Effector memory CD4-positive, alpha-beta T cell (primary cell): ENCODE results near the gene IFNGR2.
"Not testable (repeated sequence)": the region's sequence is repeated elsewhere in the genome, so short reads cannot be mapped to it uniquely, and the experiment has no call there.

ENCODE experiments used
- DNase-seq, 3 donors: peaks; one replicate each; pipeline ENCODE4 v3.0.0-alpha.2; 2020
- H3K27ac ChIP-seq: 2 replicates; pipeline ENCODE4 v1.7.0; 2013; ENCODE audit warnings: mild to moderate bottlenecking, low read length, moderate library complexity; ENCODE audit not compliant: insufficient read depth, poor library complexity, severe bottlenecking
- H3K27me3 ChIP-seq: replicated peaks from 2 replicates; pipeline ENCODE4 v1.7.0; 2013; ENCODE audit warnings: mild to moderate bottlenecking, low read length; ENCODE audit not compliant: insufficient read depth, control insufficient read depth, poor library complexity, severe bottlenecking
- H3K36me3 ChIP-seq: 2 replicates; pipeline ENCODE4 v1.7.0; 2013; ENCODE audit warnings: mild to moderate bottlenecking, low read length, moderate library complexity; ENCODE audit not compliant: control insufficient read depth, insufficient read depth
- H3K4me1 ChIP-seq: 2 replicates; pipeline ENCODE4 v1.7.0; 2013; ENCODE audit warnings: low read length, mild to moderate bottlenecking; ENCODE audit not compliant: control insufficient read depth, insufficient read depth, poor library complexity, severe bottlenecking
- H3K4me3 ChIP-seq: 2 replicates; pipeline ENCODE4 v1.7.0; 2013; ENCODE audit warnings: low read length, low read depth, mild to moderate bottlenecking; ENCODE audit not compliant: insufficient read depth, poor library complexity, severe bottlenecking
- H3K9me3 ChIP-seq: 2 replicates; pipeline ENCODE4 v1.7.0; 2013; ENCODE audit warnings: mild to moderate bottlenecking, low read length, moderate library complexity; ENCODE audit not compliant: control insufficient read depth

Gene IFNGR2

DNA sequence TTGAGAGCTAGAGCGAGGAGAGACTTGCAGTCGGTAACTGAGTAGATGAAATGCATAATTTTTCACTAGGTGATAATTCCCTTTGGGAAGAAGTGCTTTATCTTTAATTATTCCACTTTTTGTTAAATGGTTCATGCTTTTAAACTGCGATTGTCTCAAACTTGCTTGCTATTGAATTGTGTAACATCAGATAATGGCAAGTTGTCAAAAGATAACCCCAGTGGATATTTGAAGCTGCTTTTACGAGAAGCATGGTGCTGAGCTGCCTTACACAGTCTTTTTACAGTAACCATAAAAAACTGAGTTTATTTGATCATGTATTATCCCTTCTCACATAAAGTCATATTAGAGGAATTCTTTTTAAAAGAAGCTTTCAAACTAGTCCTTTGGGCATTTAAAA is 46.4 kb downstream of the IFNGR2 start:
- Histone ChIP-seq H3K4me3 (no peak overlapping the region), H3K36me3 (no peaks in the 10 kb centered on the region), H3K27me3 (no peaks in the 10 kb centered on the region), H3K9me3 (no peaks in the 10 kb centered on the region), H3K27ac (no peak overlapping the region), H3K4me1 (no peaks in the 10 kb centered on the region)
- DNase-seq, result no peak

DNA sequence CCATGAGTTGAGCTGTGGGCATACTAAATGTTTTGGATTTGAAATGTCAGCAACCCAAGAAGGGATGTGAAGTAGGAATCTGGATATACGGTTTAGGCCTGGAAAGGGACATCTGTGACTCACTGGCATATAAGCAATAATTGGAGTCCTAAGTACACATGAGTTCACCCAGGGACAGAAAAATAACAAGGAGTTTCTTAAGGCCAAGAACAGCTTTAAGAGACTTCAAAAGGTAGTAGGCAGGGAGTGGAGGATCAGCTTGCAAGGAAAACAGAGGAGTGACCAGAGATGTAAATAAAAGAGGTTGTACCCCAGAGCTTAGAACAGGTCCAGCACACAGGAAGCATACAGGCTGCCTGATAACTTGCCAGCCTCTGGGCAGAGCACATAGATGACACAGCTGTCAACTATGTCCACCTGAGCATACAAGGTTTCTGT is 48.4 kb downstream of the IFNGR2 start:
- DNase-seq, result no peak
- Histone ChIP-seq H3K4me1 (no peaks in the 10 kb centered on the region), H3K27me3 (no peaks in the 10 kb centered on the region), H3K27ac (no peak overlapping the region), H3K36me3 (peaks cover 6% of the 10 kb centered on the region), H3K9me3 (no peaks in the 10 kb centered on the region), H3K4me3 (no peak overlapping the region)

DNA sequence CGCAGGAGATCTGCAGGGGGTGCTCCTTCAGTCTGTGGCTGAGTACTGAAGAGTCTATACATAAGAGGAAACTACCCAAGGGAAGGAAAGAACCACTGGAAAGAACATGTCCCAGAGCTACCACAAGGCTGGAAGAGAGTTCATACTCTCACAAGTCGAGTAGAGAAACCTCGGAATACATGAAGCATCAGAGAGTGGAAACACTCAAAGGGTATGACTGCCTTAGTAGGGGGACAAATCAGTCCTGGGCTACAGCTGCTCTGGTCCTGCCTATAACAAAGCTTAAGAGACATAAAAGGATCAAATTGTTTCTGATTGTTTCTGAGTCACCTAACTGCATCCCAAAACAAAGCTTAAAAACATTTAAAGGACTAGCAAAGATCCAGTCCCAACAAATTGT is 49.1 kb downstream of the IFNGR2 start:
- no peak overlapping the region for H3K4me3 ChIP-seq
- H3K27ac ChIP-seq, result no peak overlapping the region
- no peak for DNase-seq
- H3K36me3 ChIP-seq, result peaks cover 6% of the 10 kb centered on the region
- H3K4me1 ChIP-seq, result no peaks in the 10 kb centered on the region
- H3K27me3 ChIP-seq, result no peaks in the 10 kb centered on the region
- H3K9me3 ChIP-seq, result no peaks in the 10 kb centered on the region

DNA sequence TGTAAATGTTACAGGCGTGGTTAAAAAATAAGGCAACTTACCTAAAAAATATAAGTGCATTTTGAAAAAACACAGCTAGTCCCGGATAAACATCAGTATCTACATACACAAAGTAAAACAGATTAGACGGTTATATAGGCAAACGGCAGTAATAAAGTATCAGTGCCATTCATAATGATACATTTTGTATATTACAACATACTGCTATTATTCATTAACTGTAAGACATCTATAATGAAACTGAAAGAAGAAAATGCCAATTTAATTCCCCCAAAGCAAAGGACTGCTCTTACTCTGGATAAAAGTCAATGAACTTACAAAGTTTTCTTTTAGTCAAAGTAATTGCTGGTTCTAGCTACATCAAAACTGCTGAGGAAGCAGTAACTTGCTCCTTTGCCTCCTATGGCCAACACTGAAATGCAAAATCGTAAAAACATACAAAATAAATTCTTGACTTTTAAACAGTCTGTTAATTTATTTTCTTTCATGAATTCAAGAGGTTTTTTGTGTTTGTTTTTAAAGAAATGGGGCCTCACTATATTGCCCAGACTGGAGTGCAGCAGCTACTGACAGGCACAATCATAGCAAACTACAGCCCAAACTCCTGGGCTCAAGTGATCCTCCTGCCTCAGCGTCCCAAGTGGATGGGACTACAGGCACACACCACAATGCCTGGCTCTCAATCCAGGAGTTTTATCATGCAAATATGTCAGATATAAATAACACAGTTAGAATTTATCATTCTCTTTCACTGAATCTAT is 52.7 kb downstream of the IFNGR2 start:
- no peak overlapping the region for H3K27ac ChIP-seq
- DNase-seq, result no peak
- H3K4me3 ChIP-seq, result no peak overlapping the region
- H3K4me1 ChIP-seq, result no peaks in the 10 kb centered on the region
- peaks cover 25% of the 10 kb centered on the region for H3K36me3 ChIP-seq
- H3K27me3 ChIP-seq, result no peaks in the 10 kb centered on the region
- H3K9me3 ChIP-seq, result no peaks in the 10 kb centered on the region

DNA sequence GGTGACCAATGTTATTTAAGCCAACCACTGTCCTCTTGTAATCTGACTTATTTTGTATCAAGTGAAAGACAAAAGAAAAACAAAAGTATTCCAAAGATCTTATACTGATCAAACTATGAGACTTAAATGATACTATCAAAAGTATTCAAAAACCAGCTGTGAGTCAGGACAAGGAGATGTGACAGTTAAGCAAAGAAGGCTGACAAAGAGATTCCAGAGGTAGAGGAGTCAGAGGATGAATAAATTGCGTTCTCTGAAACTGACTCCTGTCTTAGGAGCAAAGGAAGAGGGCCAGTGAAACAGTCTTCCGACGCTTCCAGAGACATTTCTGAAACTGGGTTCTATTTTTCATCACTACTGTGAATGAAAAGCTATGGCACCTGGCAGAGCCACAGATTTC is 55.6 kb downstream of the IFNGR2 start:
- H3K27ac ChIP-seq, result no peak overlapping the region
- H3K27me3 ChIP-seq, result no peaks in the 10 kb centered on the region
- H3K36me3 ChIP-seq, result peaks cover 37% of the 10 kb centered on the region
- no peak for DNase-seq
- no peak overlapping the region for H3K4me3 ChIP-seq
- H3K9me3 ChIP-seq, result no peaks in the 10 kb centered on the region
- no peaks in the 10 kb centered on the region for H3K4me1 ChIP-seq

DNA sequence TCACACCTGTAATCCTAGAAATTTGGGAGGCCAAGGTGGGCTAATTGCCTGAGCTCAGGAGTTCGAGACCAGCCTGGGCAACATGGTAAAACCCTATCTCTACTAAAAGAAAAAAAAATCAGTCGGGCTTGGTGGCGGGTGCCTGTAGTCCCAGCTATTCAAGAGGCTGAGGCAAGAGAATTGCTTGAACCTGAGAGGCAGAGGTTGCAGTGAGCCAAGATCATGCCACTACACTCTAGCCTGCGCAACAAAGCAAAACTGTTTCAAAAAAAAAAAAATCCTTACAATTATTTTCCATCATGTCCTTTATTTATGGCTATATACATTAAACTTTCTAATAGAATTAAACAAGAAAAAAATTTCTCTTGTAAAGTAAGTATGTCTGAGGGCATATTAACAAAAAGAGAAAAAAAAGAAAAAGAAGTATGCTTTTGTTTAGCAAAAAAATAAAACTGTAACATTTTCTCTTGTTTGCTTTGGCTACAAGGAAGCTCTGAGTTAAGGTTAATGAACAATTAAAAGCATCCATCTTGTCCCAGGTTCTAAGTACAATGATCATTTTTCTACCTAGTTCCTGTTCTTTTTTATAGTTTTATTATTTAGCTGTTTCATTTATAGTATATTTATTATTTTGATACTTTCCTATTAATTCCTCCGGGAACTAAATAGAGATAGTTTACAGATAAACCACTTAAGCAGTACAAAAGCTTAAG is 58.5 kb downstream of the IFNGR2 start:
- DNase-seq, result no peak
- no peak overlapping the region for H3K27ac ChIP-seq
- no peaks in the 10 kb centered on the region for H3K27me3 ChIP-seq
- H3K9me3 ChIP-seq, result no peaks in the 10 kb centered on the region
- H3K36me3 ChIP-seq, result peaks cover 31% of the 10 kb centered on the region
- no peak overlapping the region for H3K4me3 ChIP-seq
- no peaks in the 10 kb centered on the region for H3K4me1 ChIP-seq

DNA sequence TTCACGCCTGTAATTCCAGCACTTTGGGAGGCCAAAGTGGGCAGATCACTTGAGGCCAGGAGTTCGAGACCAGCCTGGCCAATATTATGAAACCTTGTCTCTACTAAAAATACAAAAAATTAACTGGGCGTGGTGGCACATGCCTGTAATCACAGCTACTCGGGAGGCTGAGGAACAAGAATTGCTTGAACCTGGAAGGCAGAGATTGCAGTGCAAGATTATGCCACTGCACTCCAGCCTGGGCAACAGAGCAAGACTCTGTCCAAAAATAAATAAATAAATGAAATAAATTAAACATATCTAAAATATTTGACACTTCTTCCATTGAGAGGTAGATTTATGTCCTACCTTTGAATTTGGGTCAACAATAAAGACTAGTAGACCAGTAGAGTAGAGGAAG is 66.0 kb downstream of the IFNGR2 start:
- not testable (repeated sequence) for H3K4me3 ChIP-seq, DNase-seq, H3K4me1 ChIP-seq, H3K36me3 ChIP-seq, H3K27ac ChIP-seq, H3K9me3 ChIP-seq, H3K27me3 ChIP-seq

DNA sequence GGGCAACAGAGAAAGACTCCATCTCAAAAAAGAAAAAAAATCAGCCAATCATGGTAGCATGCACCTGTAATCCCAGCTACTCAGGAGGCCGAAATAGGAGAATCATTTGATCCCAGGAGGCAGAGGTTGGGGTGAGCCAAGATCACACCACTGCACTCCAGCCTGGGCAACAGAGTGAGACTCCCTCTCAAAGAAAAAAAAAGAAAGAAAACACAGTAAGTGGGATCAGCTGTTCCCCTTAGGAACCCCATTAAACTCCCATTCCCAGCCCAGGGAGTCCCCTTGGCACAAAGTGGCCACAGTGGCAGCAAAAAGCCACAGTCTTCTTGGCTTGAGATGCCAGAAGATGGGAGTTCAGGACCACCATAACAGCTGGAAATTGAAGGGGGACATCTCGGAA is 67.5 kb downstream of the IFNGR2 start:
- H3K27me3 ChIP-seq, result no peaks in the 10 kb centered on the region
- H3K27ac ChIP-seq, result no peak overlapping the region
- H3K9me3 ChIP-seq, result no peaks in the 10 kb centered on the region
- H3K4me1 ChIP-seq, result no peaks in the 10 kb centered on the region
- H3K4me3 ChIP-seq, result no peak overlapping the region
- H3K36me3 ChIP-seq, result no peaks in the 10 kb centered on the region
- no peak for DNase-seq

DNA sequence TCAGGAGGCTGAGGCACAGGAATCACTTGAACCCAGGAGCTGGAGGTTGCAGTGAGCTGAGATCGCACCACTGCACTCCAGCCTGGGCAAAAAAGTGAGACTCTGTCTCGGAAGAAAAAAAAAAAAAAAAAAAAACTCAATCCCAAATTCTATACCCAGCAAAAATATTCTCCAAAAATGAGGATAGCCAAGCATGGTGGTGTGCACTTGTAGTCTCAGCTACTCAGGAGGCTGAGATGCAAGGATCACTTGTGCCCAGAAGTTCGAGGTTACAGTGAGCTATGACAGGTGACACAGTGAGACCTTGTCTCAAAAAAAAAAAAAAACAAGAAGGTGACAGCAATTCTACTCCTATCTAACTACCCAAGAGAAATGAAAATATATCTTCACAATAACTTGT is 70.1 kb downstream of the IFNGR2 start:
- Histone ChIP-seq H3K4me1 (peaks cover 3% of the 10 kb centered on the region), H3K27me3 (no peaks in the 10 kb centered on the region), H3K9me3 (no peaks in the 10 kb centered on the region), H3K27ac (no peak overlapping the region), H3K4me3 (no peak overlapping the region), H3K36me3 (no peaks in the 10 kb centered on the region)
- no peak for DNase-seq

DNA sequence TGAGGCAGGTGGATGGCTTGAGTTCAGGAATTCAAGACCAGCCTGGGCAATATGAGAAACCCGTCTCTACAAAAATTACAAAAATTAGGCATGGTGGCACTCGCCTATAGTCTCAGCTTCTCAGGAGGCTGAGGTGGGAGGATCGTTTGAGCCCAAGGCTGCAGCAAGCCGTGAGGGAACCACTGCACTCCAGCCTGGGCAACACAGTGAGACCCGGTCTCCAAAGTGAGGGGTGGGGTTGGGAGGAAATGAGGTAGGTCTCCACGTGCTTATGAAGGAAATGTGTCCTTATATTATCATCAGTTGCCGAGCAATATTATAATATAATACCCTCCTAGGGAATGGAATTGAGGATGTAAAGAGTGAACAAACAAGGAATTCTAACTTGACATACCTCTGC is 73.9 kb downstream of the IFNGR2 start:
- H3K27ac ChIP-seq, result no peak overlapping the region
- DNase-seq, result no peak
- H3K9me3 ChIP-seq, result no peaks in the 10 kb centered on the region
- peaks cover 10% of the 10 kb centered on the region for H3K4me1 ChIP-seq
- no peaks in the 10 kb centered on the region for H3K27me3 ChIP-seq
- H3K36me3 ChIP-seq, result no peaks in the 10 kb centered on the region
- H3K4me3 ChIP-seq, result no peak overlapping the region
